GM12865 (cell line): ENCODE data around the gene PLXNA2.

Experiments
- DNase-seq: peaks from one replicate; pipeline ENCODE4 v3.0.0; 2010; ENCODE audit warnings: low read depth
- H3K4me3 ChIP-seq: 2 replicates; pipeline ENCODE4 v1.5.1; 2011; ENCODE audit warnings: mild to moderate bottlenecking, low read depth, low read length, control low read depth
- TF ChIP-seq, protein P1 (sequence below): IDR thresholded peaks from 2 replicates; pipeline ENCODE4 v1.5.1; 2011; ENCODE audit warnings: low read length, control low read depth, low read depth, inconsistent platforms; ENCODE audit not compliant: insufficient read depth; ENCODE audit errors: missing control alignments

The PLXNA2 gene

DNA sequence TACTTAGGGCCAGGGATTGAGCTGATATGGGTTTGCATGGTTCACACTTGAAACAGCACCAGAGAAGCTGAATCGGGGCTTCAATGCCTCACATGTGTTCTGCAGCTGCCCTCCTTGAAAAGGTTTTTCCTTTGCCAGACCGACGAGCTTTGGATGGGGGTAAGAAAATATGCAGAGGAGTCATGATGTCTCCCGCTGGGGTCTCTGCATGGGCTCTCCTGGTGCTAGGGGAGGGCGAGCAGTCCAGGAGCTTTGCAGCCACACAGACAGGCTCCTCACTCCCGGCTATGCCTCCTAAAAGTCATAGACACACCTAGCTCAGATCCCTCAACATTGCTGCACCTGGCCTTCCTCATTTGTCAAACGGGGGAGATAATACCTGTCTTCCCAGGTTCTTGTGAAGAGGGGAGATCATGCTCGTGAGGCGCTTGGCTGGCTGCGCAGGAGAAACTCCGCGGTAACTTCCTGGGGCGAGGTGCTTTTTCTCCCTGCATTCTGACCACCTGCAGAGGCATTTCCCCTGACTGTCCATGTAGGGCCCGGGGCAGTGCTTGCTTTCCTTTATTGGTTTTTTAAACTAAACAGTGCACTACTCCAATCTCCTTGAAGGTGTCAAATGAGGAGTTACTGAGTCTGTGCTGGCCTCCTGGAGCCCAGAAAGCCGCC, 112.4 kb downstream of the PLXNA2 start:
- no peak overlapping the region for H3K4me3 ChIP-seq
- TF ChIP-seq, protein P1, sequence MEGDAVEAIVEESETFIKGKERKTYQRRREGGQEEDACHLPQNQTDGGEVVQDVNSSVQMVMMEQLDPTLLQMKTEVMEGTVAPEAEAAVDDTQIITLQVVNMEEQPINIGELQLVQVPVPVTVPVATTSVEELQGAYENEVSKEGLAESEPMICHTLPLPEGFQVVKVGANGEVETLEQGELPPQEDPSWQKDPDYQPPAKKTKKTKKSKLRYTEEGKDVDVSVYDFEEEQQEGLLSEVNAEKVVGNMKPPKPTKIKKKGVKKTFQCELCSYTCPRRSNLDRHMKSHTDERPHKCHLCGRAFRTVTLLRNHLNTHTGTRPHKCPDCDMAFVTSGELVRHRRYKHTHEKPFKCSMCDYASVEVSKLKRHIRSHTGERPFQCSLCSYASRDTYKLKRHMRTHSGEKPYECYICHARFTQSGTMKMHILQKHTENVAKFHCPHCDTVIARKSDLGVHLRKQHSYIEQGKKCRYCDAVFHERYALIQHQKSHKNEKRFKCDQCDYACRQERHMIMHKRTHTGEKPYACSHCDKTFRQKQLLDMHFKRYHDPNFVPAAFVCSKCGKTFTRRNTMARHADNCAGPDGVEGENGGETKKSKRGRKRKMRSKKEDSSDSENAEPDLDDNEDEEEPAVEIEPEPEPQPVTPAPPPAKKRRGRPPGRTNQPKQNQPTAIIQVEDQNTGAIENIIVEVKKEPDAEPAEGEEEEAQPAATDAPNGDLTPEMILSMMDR: no peak

DNA sequence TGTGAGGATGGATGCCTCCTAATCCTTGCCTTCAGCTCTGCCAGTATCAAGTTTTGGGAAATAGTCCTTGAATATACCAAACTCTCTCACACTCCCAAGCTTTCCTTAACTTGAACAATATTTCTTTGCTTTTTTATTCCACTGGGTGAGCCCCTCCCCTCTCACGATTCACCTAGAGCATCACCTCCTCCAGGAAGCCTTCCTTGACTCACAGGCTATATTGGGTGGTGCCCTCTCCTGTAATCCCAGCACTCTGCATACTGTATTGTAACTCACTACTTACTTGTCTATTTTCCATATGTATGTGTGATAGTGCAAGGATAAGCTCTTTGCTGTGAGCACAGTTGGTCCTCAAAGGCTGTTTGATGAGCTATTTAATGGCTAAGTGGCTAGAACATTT, 114.7 kb downstream of the PLXNA2 start:
- TF ChIP-seq, protein P1: no peak
- no peak for DNase-seq
- no peak overlapping the region for H3K4me3 ChIP-seq

More for the DNA sequence above, 112.4 kb downstream of the PLXNA2 start:
- no peak for DNase-seq

DNA sequence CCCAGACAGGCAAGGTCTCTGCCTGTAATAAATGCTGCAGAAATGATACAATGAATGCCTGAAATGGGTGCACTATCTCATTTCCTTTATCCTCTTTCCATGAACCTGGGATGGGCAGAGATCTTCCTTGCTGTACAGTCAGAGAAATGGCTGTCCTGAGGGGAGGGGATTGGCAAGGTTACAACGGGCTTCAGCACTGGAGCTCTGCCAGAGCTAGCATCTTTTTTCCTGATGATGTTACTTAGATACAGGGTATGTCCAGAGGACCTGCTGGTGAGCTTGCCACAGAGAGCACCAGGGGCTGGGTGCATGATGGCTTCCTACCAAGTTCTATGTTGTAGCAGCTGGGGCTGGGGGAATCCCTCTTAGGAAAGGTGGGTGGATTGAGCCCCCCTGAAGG, 115.1 kb downstream of the PLXNA2 start:
- no peak for DNase-seq
- no peak overlapping the region for H3K4me3 ChIP-seq
- TF ChIP-seq, protein P1: no peak

DNA sequence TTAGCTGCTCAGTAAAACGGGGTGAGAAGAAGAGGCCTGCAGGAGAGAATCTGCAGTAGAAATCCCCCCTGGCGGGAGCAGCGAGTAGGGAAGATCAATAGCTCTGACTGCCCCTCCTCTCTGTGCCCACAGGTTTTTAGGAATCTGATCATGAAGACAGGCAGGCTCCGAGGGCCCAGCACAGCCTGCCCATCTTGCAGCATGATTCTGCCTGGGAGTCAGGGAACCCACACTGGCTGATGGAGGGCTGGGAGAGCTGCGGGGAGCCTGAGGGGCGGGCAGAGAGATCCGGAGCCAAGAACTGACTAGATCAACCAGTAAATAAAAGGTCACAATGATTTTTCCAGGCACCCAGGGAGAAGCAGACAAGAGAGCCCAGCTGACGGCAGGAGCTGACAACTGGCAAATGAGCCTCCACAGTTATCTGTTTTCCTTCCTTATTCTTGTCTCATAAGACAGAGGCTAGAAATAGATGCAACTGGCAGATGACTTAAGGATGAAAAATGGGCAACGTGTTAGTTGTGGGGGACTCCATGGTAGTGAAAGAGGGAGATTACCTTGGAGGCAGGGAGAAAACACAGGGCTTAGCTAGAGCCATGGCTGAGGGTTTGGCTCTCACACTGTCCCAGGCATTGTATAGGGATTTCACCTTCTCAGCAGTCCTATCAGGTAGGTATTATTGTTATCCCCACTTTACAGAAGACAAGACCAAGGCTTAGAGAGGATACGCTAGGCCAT, 116.2 kb downstream of the PLXNA2 start:
- TF ChIP-seq, protein P1: no peak
- no peak overlapping the region for H3K4me3 ChIP-seq
- DNase-seq: no peak

DNA sequence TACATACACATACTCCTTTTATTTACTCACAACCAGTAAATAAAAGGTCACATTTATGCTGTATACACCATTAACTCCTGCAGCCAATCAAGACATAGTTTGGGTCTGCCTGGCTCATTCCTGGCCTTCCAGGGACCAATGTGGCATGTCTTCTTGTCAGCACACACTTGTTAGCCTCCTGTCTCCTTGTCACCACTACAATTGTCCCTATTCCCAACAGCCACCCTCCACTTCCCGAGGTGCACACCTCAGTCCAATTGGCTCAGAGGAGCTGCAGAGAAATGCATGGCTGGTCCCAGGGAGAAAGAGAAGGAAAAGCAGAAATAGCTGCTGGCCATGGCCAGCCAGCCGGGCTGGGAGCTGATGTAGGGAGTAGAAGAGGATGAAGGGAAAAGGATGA, 116.9 kb downstream of the PLXNA2 start:
- TF ChIP-seq, protein P1: no peak

DNA sequence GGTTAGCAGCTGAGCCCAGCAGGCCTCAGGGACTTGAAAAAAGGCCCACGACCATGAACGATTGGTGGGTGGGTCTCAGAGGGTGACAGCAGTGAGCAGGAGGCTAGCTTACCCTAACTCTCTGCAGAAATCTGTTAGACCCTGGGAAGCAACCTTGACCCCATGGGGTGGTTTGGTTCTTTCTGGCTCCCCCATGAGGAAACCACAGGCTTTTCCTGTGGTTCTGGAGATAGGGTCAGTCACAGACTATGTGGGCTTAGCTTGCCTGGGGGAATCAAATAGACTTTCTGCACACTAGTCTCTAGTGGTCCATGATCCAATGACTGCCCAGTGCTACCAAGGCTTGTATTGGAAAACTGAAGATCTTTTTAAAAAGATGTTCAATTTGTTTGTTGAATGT, 118.1 kb downstream of the PLXNA2 start:
- no peak overlapping the region for H3K4me3 ChIP-seq
- TF ChIP-seq, protein P1: no peak
- no peak for DNase-seq

More for the DNA sequence above, 116.9 kb downstream of the PLXNA2 start:
- no peak overlapping the region for H3K4me3 ChIP-seq
- no peak for DNase-seq
